Measurements from ENCODE around the gene SORL1-AS1.

Gene SORL1-AS1

DNA sequence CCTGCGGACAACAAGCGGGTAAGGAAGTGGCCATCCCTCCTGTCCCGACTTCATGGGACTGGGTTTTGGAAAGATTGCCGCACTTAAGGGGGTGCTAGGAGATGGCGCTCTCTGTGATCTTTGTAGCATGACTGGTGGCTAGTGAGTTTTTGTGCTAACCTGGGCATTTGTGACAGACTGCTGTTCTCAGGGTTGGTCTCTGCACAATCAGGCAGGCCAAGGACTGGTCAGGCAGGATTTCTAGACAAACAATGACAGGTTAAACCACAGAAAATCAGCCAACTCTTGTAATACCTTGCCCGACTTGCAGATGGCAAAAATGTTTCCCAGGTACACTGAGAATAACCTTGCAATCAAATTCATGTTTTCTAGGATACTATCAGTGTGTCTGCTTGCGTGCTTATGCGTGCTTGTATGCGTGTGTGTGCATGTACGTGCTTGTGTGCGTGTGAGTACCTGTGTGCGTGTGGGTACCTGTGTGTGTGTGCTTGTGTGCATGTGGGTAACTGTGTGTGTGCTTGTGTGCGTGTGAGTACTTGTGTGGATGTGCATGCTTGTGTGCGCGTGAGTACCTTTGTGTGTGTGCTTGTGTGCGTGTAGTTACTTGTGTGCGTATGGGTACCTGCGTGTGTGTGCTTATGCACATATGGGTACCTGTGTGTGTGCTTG, 25.6 kb upstream of the SORL1-AS1 start:
- H3K4me3 ChIP-seq: no peak overlapping the region
- no peak overlapping the region for H3K27ac ChIP-seq

DNA sequence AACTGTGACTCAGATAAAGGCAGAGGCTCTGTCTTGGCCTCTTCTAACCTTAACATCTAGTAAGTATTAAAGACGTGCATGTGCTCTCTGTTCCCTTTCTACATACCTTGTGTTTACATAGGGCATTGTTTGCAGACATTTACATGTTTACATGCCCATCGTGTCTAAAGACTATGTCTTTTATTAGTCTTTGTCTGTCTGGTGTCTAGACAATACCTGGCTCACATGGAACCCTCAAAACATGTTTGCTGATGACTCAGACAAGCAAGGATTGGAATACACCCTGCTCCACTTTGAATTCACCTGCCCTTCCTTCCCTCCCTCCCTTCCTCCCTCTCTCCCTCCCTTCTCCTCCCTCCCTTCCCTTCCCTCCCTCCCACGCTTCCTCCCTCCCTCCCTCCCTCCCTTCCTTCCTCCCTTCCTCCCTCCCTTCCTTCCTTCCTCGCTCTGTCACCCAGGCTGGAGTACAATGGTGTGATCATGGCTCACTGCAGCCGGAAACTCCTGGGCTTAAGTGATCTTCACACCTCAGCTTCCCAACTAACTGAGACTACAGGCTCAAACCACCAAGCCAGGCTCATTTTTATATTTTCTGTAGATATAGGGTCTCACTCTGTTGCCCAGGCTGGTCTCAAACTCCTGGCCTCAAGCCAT, 23.7 kb upstream of the SORL1-AS1 start:
- Histone ChIP-seq H3K4me3 (no peak overlapping the region), H3K27ac (peak overlapping the region in 3 of 21 experiments; percentile 22 to 54 (median 44))

DNA sequence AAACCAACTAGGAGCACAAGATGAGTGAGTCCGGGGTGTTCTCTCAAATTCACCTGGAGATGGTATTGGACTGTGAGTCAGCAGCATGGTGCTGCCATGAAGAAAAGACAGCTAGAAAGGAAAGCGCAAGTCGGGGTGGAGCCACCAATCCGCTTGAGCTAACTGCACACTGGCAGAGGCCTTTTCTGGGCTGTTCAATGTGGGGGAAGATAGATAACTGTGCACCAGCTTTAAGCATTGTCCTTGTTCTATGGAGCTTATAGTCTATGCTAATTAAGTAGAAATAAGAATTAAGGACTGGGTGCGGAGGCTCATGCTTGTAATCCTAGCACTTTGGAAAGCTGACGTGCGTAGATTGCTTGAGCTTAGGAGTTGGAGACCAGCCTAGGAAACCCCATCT, 21.9 kb upstream of the SORL1-AS1 start:
- H3K27ac ChIP-seq: no peak overlapping the region
- H3K4me3 ChIP-seq: no peak overlapping the region

DNA sequence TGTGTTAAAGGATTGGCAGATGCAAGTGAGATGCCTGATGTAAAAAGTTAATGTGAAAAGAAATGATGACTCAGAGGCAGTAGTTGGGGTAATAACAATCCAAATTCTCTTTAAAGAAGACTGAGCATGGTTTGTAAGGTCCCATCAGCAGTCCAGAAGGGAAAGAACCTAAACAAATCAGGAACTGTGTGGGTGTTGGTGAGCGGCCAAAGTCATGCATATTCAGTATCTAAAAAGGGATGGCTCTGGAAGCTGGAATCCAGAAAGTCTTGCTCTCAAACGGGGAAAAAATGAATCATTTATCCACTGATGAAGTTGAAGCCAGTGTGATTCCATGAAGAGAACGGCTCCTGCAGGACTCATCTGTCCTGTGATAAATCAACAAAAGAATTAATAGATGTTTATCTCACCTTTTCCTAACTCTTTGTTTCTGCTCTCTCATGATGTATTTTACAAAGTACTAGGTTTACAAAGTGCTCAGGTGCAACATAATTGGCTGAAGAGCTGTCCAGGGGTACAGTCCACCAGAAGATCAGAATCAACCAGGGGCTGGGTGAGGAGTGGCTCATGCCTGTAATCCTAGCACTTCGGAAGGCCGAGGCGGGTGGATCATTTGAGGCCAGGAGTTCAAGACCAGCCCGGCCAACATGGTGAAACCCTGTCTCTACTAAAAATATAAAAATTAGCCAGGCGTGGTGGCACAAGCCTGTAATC, 20.5 kb upstream of the SORL1-AS1 start:
- Histone ChIP-seq H3K27ac (no peak overlapping the region), H3K4me3 (no peak overlapping the region)

DNA sequence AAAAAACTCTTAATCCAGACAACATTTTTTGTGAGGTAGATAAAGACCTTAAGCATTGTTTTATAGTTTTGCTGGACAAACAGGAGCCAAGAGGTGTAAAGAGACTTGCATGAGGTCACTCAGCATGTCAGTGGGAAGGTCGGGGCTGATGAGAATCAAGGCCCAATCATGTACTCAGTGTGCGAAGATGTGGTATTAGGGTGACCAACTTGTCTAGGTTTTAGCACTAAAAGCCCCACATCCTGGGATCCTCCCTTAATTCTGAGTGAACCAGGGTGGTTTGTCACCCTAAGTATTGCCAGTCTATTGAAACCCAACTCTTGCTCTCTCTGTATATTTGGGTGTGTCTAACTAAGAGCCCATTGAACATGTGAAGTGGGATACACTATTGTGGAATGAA, 19.5 kb upstream of the SORL1-AS1 start:
- Histone ChIP-seq H3K27ac (no peak overlapping the region), H3K4me3 (no peak overlapping the region)

DNA sequence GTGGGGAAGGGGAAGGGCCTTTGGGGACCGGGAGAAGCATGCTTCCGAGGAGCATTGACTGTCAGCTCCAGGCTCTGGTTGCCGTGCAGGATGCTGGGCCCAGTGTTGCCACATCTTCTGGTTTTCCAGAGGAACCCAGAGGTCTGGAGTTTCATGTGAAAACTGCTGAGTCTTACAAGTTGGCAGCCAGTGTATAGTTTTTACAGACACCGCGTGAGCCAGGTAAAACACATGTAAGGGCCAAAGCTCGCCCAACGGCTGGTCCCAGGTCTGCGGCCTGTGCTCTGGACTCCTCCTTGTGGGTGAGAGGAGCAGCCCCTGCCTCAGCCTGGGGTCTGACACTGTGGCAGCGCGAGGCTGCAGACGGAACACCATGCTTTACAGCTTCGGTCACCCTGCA, 18.4 kb upstream of the SORL1-AS1 start:
- Histone ChIP-seq H3K27ac (no peak overlapping the region), H3K4me3 (no peak overlapping the region)

DNA sequence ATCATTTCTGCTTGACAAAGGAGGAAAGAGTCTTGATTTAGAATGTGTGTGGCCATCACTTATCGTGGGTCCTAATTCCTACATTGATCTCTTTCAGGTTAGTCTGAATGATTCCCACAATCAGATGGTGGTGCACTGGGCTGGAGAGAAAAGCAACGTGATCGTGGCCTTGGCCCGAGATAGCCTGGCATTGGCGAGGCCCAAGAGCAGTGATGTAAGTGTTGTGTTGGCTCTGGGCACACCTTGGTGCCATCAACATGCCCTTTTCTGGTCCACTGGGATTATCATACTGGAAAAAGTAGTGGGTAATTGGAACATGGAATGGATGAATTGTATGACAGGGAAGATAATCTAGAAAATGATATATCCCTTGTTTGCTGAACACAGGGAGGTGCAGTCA, 17.1 kb upstream of the SORL1-AS1 start:
- Histone ChIP-seq H3K27ac (no peak overlapping the region), H3K4me3 (no peak overlapping the region)

DNA sequence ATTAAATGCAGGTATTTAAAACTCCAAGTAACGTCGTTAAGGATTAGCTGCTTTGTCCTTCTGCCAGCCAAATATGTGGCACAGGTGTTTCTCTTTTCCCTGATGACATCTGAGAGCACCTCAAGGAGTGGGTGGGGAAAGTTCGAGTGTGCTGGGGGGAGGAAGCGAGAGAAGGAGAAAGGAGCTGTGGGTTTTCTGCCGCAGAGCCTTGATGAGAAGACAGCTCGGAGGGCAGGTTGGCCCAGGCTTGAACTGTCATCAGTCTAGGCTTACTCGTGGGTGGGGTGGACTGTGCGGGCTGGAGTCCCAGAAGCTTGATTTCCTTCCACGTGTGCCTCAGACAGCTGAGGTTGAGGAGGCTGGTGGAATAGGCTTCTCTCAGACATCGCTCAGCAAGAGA, 15.2 kb upstream of the SORL1-AS1 start:
- Histone ChIP-seq H3K4me3 (no peak overlapping the region), H3K27ac (peak overlapping the region in 13 of 21 experiments; percentile 10 to 73 (median 39))

DNA sequence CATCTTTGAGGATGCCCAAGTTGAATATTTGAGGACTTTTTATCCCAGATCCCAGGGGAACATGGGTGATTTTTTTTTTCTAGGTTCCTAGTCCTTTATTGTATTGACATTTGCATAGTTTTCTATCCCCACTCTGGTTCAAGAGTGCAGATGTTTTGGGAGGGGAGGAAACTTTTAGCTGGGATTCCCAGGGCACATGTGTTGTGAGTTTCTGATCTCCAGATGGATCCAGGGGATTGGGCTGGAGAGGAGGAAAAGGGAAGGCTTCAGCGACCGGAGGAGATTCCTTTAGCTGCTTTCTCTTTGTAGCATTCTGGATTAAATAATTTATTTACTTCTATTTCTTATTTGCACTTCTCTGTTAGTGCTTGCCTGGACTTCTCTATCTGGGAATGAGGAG, 14.7 kb upstream of the SORL1-AS1 start:
- Histone ChIP-seq H3K27ac (peak overlapping the region in 16 of 21 experiments; percentile 5 to 79 (median 48)), H3K4me3 (no peak overlapping the region)

DNA sequence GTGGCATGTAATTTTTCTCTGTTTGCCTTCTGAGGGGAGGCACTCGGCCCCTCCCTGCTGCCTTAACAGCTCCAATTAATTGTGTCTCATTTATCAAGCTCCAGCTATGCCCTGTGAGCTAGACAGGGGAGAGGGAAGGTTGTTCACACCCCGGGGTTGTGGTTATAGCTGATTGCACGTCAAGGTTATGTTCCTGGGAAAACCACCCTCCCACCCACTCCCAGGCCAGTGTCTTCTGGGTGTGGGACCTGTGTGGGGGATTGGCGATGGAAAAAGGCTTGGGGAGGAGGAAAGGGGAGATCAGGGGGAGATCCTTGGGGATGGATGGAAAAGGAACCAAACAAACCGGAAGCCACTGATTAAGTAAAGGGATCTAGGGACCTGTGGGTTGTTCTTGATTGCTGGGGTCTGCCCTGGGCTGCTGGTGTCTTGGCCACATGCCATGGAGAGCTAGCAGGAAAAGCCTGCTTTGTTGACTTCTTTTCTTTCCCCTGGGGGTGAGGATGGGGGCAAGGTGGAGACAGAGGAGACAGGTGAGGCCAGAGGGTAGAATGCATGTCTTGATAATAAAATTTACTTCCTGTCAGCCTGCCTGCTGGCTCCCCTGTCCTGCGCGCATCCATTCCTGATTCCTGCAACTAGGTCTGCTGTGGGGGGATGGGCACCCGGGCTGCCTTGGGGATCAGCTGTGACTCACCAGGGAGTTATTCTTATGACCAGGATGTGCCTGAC, 13.5 kb upstream of the SORL1-AS1 start:
- H3K27ac ChIP-seq: peak overlapping the region in 19 of 21 experiments; percentile 13 to 79 (median 38)
- H3K4me3 ChIP-seq: no peak overlapping the region

DNA sequence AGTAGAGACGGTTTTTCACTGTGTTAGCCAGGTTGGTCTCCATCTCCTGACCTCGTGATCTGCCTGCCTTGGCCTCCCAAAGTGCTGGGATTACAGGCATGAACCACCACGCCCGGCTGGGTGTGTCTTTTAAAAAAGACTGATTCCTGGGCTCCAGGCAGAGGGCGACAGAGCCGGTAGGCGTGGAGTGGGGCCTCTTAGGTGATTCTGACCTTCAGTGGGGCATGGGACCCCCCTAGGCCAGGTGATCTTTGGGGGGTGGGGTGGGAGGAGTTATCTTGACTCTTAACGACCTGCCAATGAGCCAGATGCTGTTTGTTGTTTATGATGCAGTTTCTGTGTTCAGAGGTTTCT, 12.9 kb upstream of the SORL1-AS1 start:
- Histone ChIP-seq H3K4me3 (no peak overlapping the region), H3K27ac (peak overlapping the region in 19 of 21 experiments; percentile 13 to 79 (median 38))

DNA sequence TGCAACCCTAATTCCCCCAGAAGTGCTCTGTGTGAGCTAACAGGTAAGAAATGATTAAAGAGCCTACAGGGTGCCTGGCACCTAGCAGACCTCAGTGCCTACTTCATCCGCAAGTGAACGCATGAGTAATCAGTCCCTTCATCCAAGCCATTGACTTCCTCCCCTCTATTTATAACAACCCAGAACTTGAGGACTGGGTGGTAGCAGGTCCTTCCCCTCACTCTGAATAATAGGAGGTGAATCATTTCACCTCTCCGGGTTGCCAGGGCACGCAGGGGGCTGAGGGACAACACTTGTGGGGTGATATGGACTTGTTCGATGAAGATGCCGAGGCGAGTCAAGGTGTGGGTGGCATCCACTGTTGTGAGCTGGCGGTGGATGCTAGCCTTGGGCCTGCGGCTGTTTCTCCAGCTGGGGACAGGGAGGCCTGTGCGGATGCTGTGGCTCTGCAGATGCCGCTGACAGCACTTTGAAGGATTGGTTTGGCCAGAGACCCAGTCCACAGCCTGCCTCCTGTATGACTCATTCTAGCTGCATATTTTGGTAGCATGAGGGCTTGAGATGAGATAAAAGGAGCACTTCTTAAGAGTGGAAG, 11.7 kb upstream of the SORL1-AS1 start:
- H3K4me3 ChIP-seq: no peak overlapping the region
- H3K27ac ChIP-seq: peak overlapping the region in 5 of 21 experiments; percentile 4 to 57 (median 19)

DNA sequence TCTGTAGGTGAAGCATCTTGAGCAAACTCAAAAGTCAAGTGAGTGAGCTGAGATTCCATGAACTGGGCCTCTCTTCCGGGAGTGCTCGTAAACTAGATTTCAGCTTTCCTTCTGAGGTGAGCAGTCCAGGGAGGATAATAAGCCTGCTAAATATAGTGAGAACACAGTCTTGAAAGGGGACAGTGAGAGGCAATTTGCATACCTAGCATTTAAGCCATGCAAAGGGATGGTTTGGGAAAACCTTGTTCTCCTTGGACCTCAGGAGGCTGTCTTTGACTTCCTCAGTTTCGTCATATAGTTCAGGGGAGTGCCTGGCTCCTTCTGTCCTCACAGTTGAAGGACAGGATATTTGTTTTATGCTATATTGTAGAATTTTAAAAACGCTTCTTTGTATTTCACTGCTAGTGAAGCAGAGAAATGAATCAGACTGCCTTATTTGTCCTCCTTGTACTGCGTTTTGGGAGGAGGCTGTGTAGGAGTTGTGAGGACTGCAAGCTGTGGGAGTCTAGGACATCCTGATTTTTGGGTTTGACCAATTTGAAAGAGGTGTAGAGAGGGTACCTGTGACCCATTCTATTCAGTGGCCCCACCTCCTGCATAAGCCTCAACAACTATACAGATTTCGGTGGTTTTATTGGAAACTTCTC, 11.0 kb upstream of the SORL1-AS1 start:
- Histone ChIP-seq H3K27ac (peak overlapping the region in 4 of 21 experiments; percentile 4 to 34 (median 23)), H3K4me3 (no peak overlapping the region)

DNA sequence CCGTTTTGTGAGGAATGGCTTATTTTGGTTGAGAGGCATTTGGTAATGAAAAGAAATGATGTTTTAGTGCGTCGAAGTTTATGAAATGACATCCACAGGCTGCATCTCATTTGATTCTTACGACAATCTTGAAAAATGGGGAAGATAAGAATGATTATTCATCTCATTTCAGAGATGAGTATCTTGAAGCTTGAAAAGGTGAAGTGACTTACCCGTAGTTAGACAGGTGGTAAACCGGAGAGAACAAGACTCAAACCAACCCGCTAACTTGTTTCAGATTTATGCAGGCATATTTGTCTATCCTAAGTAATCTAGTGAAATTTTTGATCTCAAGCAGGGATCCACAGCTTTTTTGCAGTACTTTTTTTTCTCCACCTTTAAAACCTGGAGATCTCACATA, 9.1 kb upstream of the SORL1-AS1 start:
- no peak overlapping the region for H3K4me3 ChIP-seq
- peak overlapping the region in 3 of 21 experiments; percentile 13 to 20 (median 18) for H3K27ac ChIP-seq

DNA sequence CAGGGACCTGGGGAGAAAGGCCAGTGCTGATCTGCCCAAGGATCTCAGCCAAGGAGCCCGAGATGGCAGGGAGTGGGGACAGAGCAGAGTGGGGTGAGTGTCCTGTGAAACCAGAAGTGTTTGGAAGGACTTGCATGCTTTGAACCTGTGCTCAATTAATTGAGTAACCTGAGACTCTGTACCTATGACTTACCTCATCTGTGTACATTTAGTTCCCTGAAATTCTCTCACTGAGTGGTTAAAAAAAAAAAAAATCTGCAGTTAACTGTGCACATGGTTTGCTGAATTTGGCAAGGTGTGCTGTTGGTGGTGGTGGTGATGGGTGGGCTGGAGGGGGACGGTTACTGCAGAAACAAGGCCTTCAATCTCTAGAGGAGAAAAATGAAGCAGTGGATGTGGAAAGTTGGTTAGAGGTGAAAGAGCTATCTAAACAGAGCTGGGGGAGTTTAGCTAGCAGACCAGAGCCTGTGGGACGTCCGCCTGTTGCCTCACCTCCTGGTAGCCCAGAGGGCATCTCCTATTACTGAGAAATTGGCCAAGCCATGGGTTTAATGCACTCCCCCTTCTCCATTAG, 8.3 kb upstream of the SORL1-AS1 start:
- H3K4me3 ChIP-seq: no peak overlapping the region
- H3K27ac ChIP-seq: peak overlapping the region in 4 of 21 experiments; percentile 13 to 72 (median 18)

DNA sequence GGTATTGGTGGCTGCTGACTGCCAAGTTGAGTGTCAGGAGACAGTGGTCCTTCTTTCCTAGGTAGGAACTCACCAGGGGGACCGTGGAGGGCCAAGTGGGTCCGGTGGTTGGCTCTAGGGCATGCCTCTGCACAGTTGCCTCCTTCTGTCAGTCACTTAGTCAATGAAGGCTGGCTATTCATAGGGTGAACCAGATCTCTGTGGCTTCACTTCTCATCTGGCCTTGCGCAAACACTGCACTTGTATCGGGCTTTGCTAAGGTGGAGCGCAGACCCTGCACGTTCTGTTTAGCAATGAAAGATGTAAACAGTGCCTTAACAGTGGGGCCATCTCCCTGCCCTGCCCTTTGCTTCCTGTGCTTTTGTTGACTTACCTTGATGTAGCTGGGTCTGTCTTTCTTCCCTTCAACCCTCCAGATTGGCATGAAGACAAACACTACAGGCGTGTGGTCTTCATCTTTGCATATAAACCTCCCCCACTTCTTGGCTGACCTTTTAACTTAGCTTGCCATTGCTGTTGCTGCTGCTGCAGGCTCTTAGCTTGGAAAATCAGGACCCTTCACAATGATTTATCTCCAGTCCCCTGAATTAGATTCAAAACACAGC, 6.7 kb upstream of the SORL1-AS1 start:
- H3K27ac ChIP-seq: peak overlapping the region in 6 of 21 experiments; percentile 1 to 65 (median 30)
- no peak overlapping the region for H3K4me3 ChIP-seq

DNA sequence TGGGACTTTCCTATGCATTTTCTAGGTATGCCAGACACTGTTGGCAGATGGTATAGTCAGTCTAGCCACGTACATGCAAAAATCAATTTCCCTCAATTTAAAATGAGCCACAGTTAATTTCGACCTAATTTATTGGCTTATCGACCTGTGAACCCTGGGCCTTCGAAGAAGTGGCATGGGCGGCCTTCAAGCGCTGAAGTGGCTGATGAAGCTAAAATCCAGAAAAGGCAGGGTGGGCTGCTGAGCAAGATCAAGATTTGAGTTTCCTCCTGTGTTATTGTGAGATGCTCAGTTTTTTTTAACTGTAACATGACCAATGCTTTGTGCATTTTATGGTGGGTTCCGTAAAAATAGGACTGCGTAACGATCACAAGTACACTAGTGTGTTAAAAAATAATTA, 5.8 kb upstream of the SORL1-AS1 start:
- Histone ChIP-seq H3K4me3 (no peak overlapping the region), H3K27ac (no peak overlapping the region)

DNA sequence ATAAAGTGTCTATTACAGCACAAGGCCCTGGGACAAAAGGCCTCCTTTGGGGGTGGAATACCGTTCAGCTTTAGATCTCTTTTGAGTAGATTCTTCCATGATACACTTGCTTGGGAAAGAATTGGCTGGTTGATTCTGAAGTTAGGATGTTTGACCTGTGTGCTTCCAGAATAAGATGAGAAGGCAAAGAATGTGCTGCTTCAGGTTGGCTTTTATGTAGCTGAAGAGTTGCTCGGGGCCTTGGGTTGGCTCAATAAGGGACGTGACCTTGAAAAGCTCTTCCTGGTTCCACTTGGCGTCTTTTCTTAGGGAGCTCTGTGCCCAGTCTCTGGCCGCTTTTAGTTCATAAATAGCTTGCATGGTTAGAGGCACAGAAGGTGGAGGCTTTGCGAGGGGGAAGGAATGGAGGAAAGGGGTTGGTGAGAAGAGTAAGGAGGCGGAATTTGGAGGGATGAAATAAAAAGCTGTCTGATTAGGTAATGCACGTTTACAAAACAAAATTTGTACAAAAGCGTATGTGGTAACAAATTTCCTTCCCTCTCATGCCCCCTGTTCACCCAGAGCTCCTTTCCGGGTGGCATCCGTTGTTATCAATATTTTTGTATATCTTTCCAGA, 4.2 kb upstream of the SORL1-AS1 start:
- no peak overlapping the region for H3K4me3 ChIP-seq
- peak overlapping the region in 2 of 21 experiments; percentile 61 to 64 for H3K27ac ChIP-seq
